Fibroblast of villous mesenchyme (primary cell): ENCODE measurements around the gene RC3H2. TPM values are rescaled to one million over a fixed set of nuclear protein-coding genes. Genes with fewer than 3 reads are reported as not detected.
A peak's percentile ranks its signal among the peaks of the same experiment; 100 is the strongest.
"Not testable (repeated sequence)": the region's sequence is repeated elsewhere in the genome, so short reads cannot be mapped to it uniquely, and the experiment has no call there.

Source experiments
- DNase-seq: peaks from one replicate; pipeline ENCODE4 v3.0.0-alpha.2; 2010; ENCODE audit warnings: low read depth
- H3K4me3 ChIP-seq: 2 replicates; pipeline ENCODE4 v1.5.1; 2011; ENCODE audit warnings: low read depth, mild to moderate bottlenecking, low read length
- CTCF ChIP-seq: IDR thresholded peaks from 2 replicates; pipeline ENCODE4 v1.5.1; 2012; ENCODE audit warnings: low read depth, mild to moderate bottlenecking, low read length; ENCODE audit not compliant: insufficient read depth
- total RNA-seq: library from RNA; depleted of rRNA; stranded (reverse); fragments of >200 nt; gene quantifications from 2 replicates; pipeline ENCODE4 v1.2.3, GENCODE V29; 2012

Gene RC3H2
- total RNA-seq, 1 donor = 67.8 TPM

GRCh38 chr9:122810306-122810946 is 94.7 kb downstream of the RC3H2 start:
- TF ChIP-seq CTCF = peak; percentile 67
- no peak overlapping the region for H3K4me3 ChIP-seq
- DNase-seq = peak; percentile 73

- not testable (repeated sequence) for H3K4me3 ChIP-seq, DNase-seq
These were observed 95.9 kb downstream of the RC3H2 start for GRCh38 chr9:122809261-122809660.

- no peak for DNase-seq
- no peak overlapping the region for H3K4me3 ChIP-seq
- no peak for TF ChIP-seq CTCF
These were observed 97.0 kb downstream of the RC3H2 start for GRCh38 chr9:122808141-122808540.

GRCh38 chr9:122807271-122807900 is 97.8 kb downstream of the RC3H2 start:
- no peak for DNase-seq
- TF ChIP-seq CTCF = no peak

GRCh38 chr9:122806661-122807060 is 98.5 kb downstream of the RC3H2 start:
- DNase-seq = no peak
- TF ChIP-seq CTCF = no peak
- no peak overlapping the region for H3K4me3 ChIP-seq

More at GRCh38 chr9:122807271-122807900, 97.8 kb downstream of the RC3H2 start:
- no peak overlapping the region for H3K4me3 ChIP-seq

- no peak for DNase-seq
- no peak for TF ChIP-seq CTCF
- no peak within 1 kb of the TSS for H3K4me3 ChIP-seq
These were observed 104.8 kb downstream of the RC3H2 start, which contains the start of gene OR1K1 for GRCh38 chr9:122800066-122801060. Gene OR1K1, plus strand, starts transcription at chr9:122800123. Its CDS starts 0 bp downstream, at chr9:122800123.
